ENCODE data around the gene HIP1. TPM values are rescaled to one million over a fixed set of nuclear protein-coding genes. Genes with fewer than 3 reads are reported as not detected.

The HIP1 gene
- total and polyA plus RNA-seq, 2 of the 13 experiments (the other 11 are each of a cell fraction or from before 2014, with no cell fraction given), result 4.5 to 6.2 TPM

GRCh38 chr7:75738604-75738974, at the start of gene HIP1 (continued):
- no peak for TF ChIP-seq E2F2 (CRISPR knock-in tag; IDR thresholded peaks at IDR 0.05; ENCODE audit: borderline replicate concordance)
- no peak for TF ChIP-seq ZSCAN5A (CRISPR knock-in tag; IDR thresholded peaks at IDR 0.05; ENCODE audit: borderline replicate concordance)
- TF ChIP-seq KAT2B (IDR thresholded peaks at IDR 0.05; ENCODE audit: borderline replicate concordance, low read depth, low read length), result no peak
- no peak for TF ChIP-seq NR0B2 (CRISPR knock-in tag; IDR thresholded peaks at IDR 0.05)
- peak; percentile 67; the same call in 1 of the 2 replicates for TF ChIP-seq ZNF580 (CRISPR knock-in tag; IDR thresholded peaks at IDR 0.05; ENCODE audit: borderline replicate concordance, low read depth)
- peak; percentile 27; the same call in 1 of the 2 replicates for TF ChIP-seq POLR2AphosphoS5 (IDR thresholded peaks at IDR 0.05; ENCODE audit: low read depth, low read length)
- peak; percentile 16; the same call in 1 of the 2 replicates for TF ChIP-seq ZBTB4 (CRISPR knock-in tag; IDR thresholded peaks at IDR 0.05; ENCODE audit: borderline replicate concordance)
- no peak for TF ChIP-seq MTF1 (CRISPR knock-in tag; IDR thresholded peaks at IDR 0.05)
- no peak for TF ChIP-seq FOXK1 (CRISPR knock-in tag; IDR thresholded peaks at IDR 0.05; ENCODE audit: borderline replicate concordance, low read depth)
- TF ChIP-seq ISX (CRISPR knock-in tag; conservative IDR thresholded peaks at IDR 0.05), result no peak
- TF ChIP-seq ZNF501 (CRISPR knock-in tag; IDR thresholded peaks at IDR 0.05), result peak; percentile 1; the same call in 1 of the 2 replicates
- no peak for TF ChIP-seq ARNT2 (CRISPR knock-in tag; IDR thresholded peaks at IDR 0.05; ENCODE audit: low read depth)
- TF ChIP-seq THAP11 (CRISPR knock-in tag; IDR thresholded peaks at IDR 0.05), result no peak
- TF ChIP-seq ZNF350 (CRISPR knock-in tag; IDR thresholded peaks at IDR 0.05; ENCODE audit: borderline replicate concordance, low read depth), result peak; percentile 40; the same call in 1 of the 2 replicates
- TF ChIP-seq FOXO1 (CRISPR knock-in tag; IDR thresholded peaks at IDR 0.05), result no peak
- no peak for TF ChIP-seq ZNF784 (CRISPR knock-in tag; IDR thresholded peaks at IDR 0.05; ENCODE audit: borderline replicate concordance)
- no peak for TF ChIP-seq RARA (CRISPR knock-in tag; IDR thresholded peaks at IDR 0.05)
- no peak for TF ChIP-seq CC2D1A (CRISPR knock-in tag; IDR thresholded peaks at IDR 0.05)
- no peak for TF ChIP-seq ZFYVE20 (CRISPR knock-in tag; IDR thresholded peaks at IDR 0.05; ENCODE audit: borderline replicate concordance, low read depth)
- TF ChIP-seq MAX (IDR thresholded peaks at IDR 0.05), result no peak
- peak; percentile 35; the same call in 1 of the 2 replicates for TF ChIP-seq ZMYM3 (CRISPR knock-in tag; IDR thresholded peaks at IDR 0.05)
- no peak for TF ChIP-seq ZNF691 (CRISPR knock-in tag; IDR thresholded peaks at IDR 0.05; ENCODE audit: borderline replicate concordance, low read depth)

Data from HepG2 (cell line).